GM19455 (cell line): ENCODE data around the gene BAD.

ENCODE experiments used
- ATAC-seq: cut with Tn5 transposase; IDR thresholded peaks from one replicate; pipeline ENCODE4 v1.9.1; 2021; ENCODE audit not compliant: unreplicated experiment

Gene BAD

GRCh38 chr11:64246871-64247728, 37.4 kb downstream of the BAD start, which contains the start of gene PPP1R14B:
Gene PPP1R14B, minus strand, starts transcription at chr11:64246943. Its CDS starts 270 bp downstream, at chr11:64246673.
- ATAC-seq: peak; percentile 42

- ATAC-seq: peak; percentile 6
Observed at GRCh38 chr11:64246621-64246870, 37.9 kb downstream of the BAD start.

GRCh38 chr11:64245797-64246620, 38.5 kb downstream of the BAD start:
- ATAC-seq: no peak

GRCh38 chr11:64245401-64245796, 39.1 kb downstream of the BAD start:
- no peak for ATAC-seq

GRCh38 chr11:64244966-64245365, 39.5 kb downstream of the BAD start:
- ATAC-seq: no peak

- no peak for ATAC-seq
Observed at GRCh38 chr11:64244107-64244506, 40.4 kb downstream of the BAD start.

GRCh38 chr11:64243236-64243854, 41.1 kb downstream of the BAD start:
- ATAC-seq: no peak

- ATAC-seq: peak; percentile 4
Observed at GRCh38 chr11:64241491-64242374, 42.7 kb downstream of the BAD start.

- ATAC-seq: peak; percentile 53
Observed at GRCh38 chr11:64241241-64241490, 43.3 kb downstream of the BAD start.

GRCh38 chr11:64240435-64241240, 43.8 kb downstream of the BAD start, which contains the start of gene FKBP2:
Gene FKBP2, plus strand, starts transcription at chr11:64241095. Its CDS starts 1,293 bp downstream, at chr11:64242388.
- ATAC-seq: peak; percentile 51

- peak; percentile 14 for ATAC-seq
Observed at GRCh38 chr11:64239662-64240434, 44.6 kb downstream of the BAD start.

GRCh38 chr11:64238999-64239398, 45.5 kb downstream of the BAD start:
- ATAC-seq: no peak

GRCh38 chr11:64238076-64238475, 46.4 kb downstream of the BAD start:
- no peak for ATAC-seq

- ATAC-seq: no peak
Observed at GRCh38 chr11:64237484-64237951, 46.9 kb downstream of the BAD start.

GRCh38 chr11:64235437-64236161, 48.9 kb downstream of the BAD start:
- no peak for ATAC-seq

- ATAC-seq: no peak
Observed at GRCh38 chr11:64234647-64235379, 49.7 kb downstream of the BAD start.

- ATAC-seq: no peak
Observed at GRCh38 chr11:64233913-64234586, 50.4 kb downstream of the BAD start, which contains the start of gene VEGFB. Gene VEGFB, plus strand, starts transcription at chr11:64234584. Its CDS starts 250 bp downstream, at chr11:64234834.
